ENCODE data around the gene MPZL1. TPM values are rescaled to one million over a fixed set of nuclear protein-coding genes. Genes with fewer than 3 reads are reported as not detected.

MPZL1 gene
- total RNA-seq, 2 experiments from 2014 or later: 1.2 to 1.5 TPM

DNA sequence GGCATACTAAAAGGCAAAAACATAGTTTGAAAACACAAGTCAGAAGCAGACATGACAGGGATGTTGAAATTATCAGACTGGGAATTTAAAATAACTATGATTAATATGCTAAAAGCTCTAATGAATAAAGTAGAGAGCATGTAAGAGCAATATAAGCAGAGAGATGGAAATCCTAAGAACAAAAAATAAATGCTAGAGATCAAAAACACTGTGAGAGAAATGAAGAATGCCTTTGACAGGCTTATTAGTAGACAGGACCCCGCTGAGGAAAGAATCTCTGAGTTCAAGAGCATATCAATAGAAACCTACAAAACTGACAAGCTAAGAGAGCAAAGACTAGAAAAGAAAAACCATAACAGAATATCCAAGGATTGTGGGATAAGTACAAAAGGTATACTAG lies 93.9 kb downstream of the MPZL1 start:
- Histone ChIP-seq H3K4me1 (ENCODE audit: insufficient read depth, low read length) (peaks cover 7% of the 10 kb centered on the region), H3K36me3 (ENCODE audit: insufficient read depth, low read length) (no peaks in the 10 kb centered on the region), H3K4me3 (ENCODE audit: low read length) (no peak overlapping the region), H3K27ac (ENCODE audit: low read depth in 1 of 2, low read length in 2 of 2) (no peak overlapping the region), H3K27me3 (ENCODE audit: control insufficient read depth in 1 of 2, insufficient read depth in 2 of 2, low read length in 2 of 2) (peaks cover 0 to 7% of the 10 kb centered on the region in 2 experiments), H3K9me3 (ENCODE audit: control insufficient read depth in 1 of 2, insufficient read depth in 1 of 2, low read length in 2 of 2) (peaks cover 5 to 25% of the 10 kb centered on the region in 2 experiments)
- Mint-ChIP-seq H3K27ac (no peak overlapping the region), H3K27me3 (peaks cover 5% of the 10 kb centered on the region), H3K4me3 (no peak overlapping the region), H3K4me1 (ENCODE audit: low read depth) (no peaks in the 10 kb centered on the region), H3K9me3 (peaks cover 13% of the 10 kb centered on the region), H3K36me3 (ENCODE audit: low read depth) (no peaks in the 10 kb centered on the region)
- intact Hi-C loops (cut with DNase I, micrococcal nuclease): no loop called here
- DNase-seq (no peak), ATAC-seq (ENCODE audit: poor library complexity) (no peak)
- TF ChIP-seq CTCF (IDR thresholded peaks at IDR 0.05): no peak
- POLR2A ChIA-PET: no interaction called here
- CTCF ChIA-PET: no interaction called here

GRCh38 chr1:167819849-167820683 lies 98.3 kb downstream of the MPZL1 start:
- Mint-ChIP-seq H3K4me3 (no peak overlapping the region), H3K4me1 (ENCODE audit: low read depth) (peaks cover 8% of the 10 kb centered on the region), H3K27ac (no peak overlapping the region), H3K27me3 (peaks cover 22% of the 10 kb centered on the region), H3K36me3 (ENCODE audit: low read depth) (no peaks in the 10 kb centered on the region), H3K9me3 (peaks cover 3% of the 10 kb centered on the region)
- Histone ChIP-seq H3K9me3 (ENCODE audit: control insufficient read depth in 1 of 2, insufficient read depth in 1 of 2, low read length in 2 of 2) (peaks cover 0 to 10% of the 10 kb centered on the region in 2 experiments), H3K27me3 (ENCODE audit: control insufficient read depth in 1 of 2, insufficient read depth in 2 of 2, low read length in 2 of 2) (peaks cover 0 to 15% of the 10 kb centered on the region in 2 experiments), H3K4me3 (ENCODE audit: low read length) (peak overlapping the region; percentile 30), H3K27ac (ENCODE audit: low read depth in 1 of 2, low read length in 2 of 2) (no peak overlapping the region), H3K4me1 (ENCODE audit: insufficient read depth, low read length) (peaks cover 11% of the 10 kb centered on the region), H3K36me3 (ENCODE audit: insufficient read depth, low read length) (no peaks in the 10 kb centered on the region)
- ATAC-seq (ENCODE audit: poor library complexity) (no peak), DNase-seq (peak in 4 of 14 experiments; percentile 1 to 52 (median 30))
- no peak for TF ChIP-seq CTCF (IDR thresholded peaks at IDR 0.05)
- intact Hi-C loops (cut with DNase I, micrococcal nuclease): no loop called here
- CTCF ChIA-PET: no interaction called here
- POLR2A ChIA-PET: no interaction called here

DNA sequence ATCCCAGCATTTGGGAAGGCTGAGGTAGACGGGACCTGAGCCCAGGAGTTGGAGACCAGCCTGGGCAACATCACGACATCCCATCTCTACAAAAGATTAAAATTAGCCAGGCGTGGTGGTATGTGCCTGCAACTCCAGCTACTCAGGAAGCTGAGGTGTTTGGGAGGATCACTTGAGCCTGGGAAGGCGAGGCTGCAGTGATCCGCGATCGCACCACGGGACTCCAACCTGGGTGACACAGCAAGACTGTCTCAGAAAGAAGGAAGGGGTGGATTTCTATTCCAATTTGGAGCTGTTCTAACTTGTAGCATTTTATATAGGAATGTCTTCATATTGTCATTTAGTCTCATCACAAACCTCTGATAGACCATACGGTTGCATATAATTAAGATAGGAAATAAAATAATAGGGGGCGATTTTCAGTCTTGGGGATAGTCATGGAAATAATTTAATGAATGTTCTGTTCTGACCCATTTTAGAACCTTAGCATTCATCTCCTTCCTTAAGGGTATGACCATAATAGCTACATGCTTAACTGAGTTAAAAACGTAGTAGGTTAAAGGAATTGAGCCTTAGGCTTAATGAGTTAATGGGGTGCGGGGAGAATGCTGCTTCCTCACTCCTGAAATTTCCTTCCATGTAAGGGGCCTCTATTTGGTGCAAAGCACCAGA lies 99.0 kb downstream of the MPZL1 start:
- ATAC-seq (ENCODE audit: poor library complexity) (no peak), DNase-seq (no peak)
- peaks cover 2% of the 10 kb centered on the region for H3K9me3 Mint-ChIP-seq
- Histone ChIP-seq H3K4me1 (ENCODE audit: insufficient read depth, low read length) (peaks cover 11% of the 10 kb centered on the region), H3K36me3 (ENCODE audit: insufficient read depth, low read length) (no peaks in the 10 kb centered on the region), H3K4me3 (ENCODE audit: low read length) (no peak overlapping the region), H3K9me3 (ENCODE audit: control insufficient read depth in 1 of 2, insufficient read depth in 1 of 2, low read length in 2 of 2) (peaks cover 0 to 2% of the 10 kb centered on the region in 2 experiments), H3K27me3 (ENCODE audit: control insufficient read depth in 1 of 2, insufficient read depth in 2 of 2, low read length in 2 of 2) (peaks cover 0 to 15% of the 10 kb centered on the region in 2 experiments), H3K27ac (ENCODE audit: low read depth in 1 of 2, low read length in 2 of 2) (no peak overlapping the region)
- intact Hi-C loops (cut with DNase I, micrococcal nuclease): no loop called here
- H3K4me1 Mint-ChIP-seq (ENCODE audit: low read depth): peaks cover 8% of the 10 kb centered on the region
- no peaks in the 10 kb centered on the region for H3K36me3 Mint-ChIP-seq (ENCODE audit: low read depth)
- H3K27me3 Mint-ChIP-seq: peaks cover 22% of the 10 kb centered on the region
- no peak for TF ChIP-seq CTCF (IDR thresholded peaks at IDR 0.05)
- ChIA-PET CTCF (no interaction called here), POLR2A (no interaction called here)
- no peak overlapping the region for H3K27ac Mint-ChIP-seq
- H3K4me3 Mint-ChIP-seq: no peak overlapping the region
